GM18870 (cell line): ENCODE measurements around the gene PPTC7.
"Not testable (repeated sequence)": the region's sequence is repeated elsewhere in the genome, so short reads cannot be mapped to it uniquely, and the experiment has no call there.

Experiments used
- ATAC-seq: cut with Tn5 transposase; IDR thresholded peaks from one replicate; pipeline ENCODE4 v1.9.1; 2021; ENCODE audit warnings: moderate library complexity; ENCODE audit not compliant: unreplicated experiment

Gene PPTC7, protein sequence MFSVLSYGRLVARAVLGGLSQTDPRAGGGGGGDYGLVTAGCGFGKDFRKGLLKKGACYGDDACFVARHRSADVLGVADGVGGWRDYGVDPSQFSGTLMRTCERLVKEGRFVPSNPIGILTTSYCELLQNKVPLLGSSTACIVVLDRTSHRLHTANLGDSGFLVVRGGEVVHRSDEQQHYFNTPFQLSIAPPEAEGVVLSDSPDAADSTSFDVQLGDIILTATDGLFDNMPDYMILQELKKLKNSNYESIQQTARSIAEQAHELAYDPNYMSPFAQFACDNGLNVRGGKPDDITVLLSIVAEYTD

DNA sequence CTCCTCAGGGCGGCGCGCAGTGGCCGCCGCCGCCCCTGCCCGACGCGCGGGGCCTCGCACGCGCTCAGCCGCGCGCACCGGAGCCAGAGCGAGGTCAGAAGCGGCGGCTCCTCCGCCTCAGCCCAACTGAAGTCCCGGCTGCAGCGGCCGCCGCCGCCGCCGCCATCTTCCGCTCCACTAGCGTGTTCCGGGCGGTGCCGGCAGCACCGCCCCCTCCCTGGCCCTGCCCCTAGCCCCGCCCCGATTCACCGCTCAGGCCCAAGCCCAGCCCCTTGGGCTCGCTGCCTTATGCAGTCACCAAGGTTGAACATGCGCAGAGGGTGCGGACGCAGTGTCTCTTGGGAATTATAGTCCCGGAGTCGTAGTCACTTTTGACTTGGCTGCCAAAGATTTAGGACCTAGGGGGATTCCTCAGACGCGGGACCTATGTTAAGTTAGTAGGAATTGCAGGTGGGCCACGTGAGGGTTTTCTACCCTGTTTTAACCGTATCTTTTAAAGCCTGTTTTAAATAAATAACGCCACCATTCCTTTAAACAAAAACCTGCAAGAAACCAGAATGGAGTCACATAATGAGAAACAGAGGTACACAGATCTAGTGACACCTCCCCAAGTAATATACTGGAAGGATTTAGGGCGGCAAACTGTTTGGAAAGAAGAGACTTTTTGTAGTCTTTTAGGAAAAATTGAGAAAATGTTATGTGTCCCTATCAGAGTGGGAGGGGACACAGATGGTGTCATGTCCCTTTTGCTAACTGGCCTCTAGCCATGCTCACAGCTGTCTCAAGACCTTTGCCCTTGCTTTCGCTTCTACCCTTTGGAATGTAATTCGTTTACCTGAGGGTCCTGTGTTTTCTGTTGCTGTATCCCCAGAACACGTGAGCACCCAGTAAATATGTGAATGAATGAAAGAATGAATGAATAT is at the start of gene PPTC7:
PPTC7 (minus strand) TSS at position 182 of the 923 bp plus-strand sequence. CDS start 287 bp downstream, outside the sequence.
- ATAC-seq = peak; percentile 49

DNA sequence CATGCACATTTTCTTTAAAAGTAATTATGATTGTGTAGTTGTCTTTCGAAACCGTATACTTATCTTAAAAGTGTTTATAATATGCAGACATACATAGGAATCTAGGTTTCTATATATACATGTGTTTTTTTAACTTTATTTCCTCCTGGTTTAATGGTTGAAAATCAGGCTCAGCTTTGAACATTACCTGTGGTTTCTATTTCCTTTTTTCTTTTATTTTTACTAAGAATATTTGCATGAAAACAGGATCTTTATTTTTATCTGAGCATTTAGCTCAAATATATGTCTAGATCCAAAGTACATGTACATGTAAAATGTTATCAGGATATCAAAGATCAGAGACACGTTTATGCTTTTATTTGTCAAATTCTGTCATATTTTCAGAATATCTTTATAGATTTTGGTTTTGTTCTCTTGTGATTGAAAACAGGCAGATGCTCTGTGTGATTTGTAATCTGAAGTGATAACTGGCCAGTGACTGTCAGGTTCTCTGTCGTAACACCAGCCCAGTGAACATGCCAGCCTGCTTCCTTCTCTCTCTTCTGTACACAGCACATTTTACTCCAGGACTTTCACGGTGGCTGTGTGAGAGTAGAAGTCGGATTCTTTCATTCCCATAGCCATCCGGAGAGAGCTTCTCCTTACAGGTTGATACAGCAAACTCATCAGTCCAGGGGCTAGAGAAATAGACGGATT is 44.5 kb upstream of the PPTC7 start:
- ATAC-seq = no peak

DNA sequence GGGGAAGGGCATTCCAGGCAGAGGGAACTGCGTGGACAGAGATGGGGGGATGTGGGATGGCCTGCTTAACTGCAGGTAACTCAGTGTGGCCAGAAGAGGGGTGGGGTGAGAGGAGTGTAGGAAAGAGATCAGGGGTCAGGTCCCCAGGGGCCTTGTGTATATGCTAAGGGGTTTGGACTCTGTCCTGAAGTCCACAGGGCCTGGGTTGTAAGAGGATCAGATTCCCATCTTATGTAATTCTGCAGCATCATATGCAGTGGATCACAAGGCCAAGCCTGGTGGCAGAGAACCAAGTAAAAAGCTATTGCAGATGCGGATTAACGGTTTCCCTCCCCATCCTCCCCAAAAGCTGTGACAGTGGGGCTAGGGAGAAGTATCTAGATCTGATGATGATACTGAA is 39.5 kb upstream of the PPTC7 start:
- ATAC-seq = no peak

DNA sequence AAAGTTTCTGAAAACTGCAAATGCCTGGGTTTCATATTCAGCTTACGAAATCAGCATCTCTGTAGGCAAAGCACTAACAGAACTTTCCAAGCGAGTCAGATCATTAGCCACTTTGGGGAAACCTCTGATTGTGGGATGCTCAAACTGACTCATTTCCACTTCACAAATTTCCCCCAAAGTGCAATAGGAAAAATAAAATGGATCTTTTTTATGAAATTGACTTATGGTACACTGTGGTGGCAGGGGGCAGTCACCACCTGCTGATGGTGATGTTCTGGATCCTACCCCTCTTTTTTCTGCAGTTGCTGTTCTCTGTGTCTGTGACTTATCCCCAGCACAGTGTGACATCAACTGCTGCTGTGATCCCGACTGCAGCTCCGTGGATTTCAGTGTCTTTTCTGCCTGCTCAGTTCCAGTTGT is 36.4 kb upstream of the PPTC7 start:
- ATAC-seq = peak; percentile 43

DNA sequence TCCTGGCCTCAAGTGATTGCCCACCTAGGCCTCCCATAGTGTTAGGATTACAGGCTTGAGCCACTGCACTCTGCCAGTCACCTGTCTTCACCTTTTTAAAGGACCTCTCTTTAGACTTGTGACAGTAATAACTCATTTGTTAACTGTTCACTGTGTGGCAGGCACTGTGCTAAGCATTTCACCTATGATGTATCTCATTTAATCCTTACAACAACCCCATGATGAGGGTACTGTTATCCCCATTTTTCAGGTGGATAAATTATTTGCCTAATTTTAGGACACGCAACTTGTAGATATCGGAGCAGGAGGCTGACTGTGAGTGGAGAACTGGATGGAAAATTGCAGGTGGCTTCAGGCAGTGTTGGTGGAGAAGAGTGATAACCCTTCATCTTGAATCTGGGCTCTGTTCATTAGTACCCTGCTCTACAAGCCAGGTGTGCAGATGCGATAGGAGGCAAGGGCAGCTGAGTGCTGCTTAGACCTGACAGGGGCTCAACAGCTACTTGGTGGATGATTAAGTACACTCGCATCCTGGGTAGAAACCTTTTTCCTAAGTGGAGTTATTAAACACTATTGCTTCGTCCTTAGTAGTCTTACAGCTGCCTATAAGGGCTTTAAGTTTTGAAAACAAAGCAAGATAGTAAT is 33.5 kb upstream of the PPTC7 start:
- no peak for ATAC-seq

DNA sequence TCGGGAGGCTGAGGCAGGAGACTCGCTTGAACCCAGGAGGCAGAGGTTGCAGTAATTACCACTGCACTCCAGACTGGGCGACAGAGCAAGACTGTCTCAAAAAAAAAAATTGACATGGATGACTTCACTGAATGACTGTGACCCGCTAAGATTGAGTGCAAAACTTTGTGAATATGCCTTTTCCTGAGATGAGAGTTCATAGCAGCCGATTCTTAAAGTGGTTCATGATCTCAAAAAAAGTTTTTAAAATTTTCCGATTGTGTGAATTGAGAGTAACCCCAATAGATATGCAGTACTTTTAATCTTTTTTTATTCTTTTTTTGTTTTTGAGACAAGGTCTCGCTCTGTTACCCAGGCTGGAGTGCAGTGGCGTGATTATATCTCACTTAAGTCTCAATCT is 32.1 kb upstream of the PPTC7 start:
- no peak for ATAC-seq

DNA sequence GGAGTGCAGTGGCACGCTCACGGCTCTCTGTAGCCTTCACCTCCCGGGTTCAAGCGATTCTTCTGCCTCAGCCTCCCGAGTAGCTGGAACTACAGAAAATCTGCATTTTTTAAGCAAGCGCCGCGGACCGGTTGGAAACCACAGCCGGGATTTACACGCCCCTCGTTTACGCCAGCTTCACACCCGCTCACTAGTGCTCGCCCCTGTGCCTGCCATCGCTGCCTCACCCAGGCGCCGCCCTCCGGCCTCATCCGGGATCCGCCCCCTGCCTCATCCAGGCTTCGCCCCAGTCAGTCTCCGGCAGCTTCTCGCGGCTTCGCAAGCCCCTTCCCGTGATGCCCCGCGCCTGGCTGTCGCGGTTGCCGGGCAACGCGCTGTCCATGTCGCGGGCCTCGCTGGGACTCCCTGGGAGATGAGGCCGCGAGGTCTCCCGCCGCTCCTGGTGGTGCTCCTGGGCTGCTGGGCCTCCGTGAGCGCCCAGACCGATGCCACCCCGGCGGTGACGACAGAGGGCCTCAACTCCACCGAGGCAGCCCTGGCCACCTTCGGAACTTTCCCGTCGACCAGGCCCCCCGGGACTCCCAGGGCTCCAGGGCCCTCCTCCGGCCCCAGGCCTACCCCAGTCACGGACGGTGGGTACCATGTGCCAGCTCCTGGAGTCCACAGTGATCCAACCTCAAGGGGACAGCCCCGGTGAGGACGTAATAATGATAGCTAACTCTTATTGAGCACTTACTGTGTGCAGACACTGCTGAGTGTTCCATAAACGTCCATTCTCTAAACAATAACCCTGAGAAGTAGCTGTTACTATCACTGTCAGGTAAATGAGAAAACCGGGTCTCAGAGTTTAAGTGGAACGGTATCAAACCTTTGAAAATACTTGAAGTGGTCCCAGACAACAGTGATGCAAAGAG is 30.9 kb upstream of the PPTC7 start, which contains the start of gene TCTN1:
TCTN1 (plus strand) TSS at position 359 of the 914 bp plus-strand sequence; CDS start at position 413, 54 bp downstream.
- peak; percentile 81 for ATAC-seq

DNA sequence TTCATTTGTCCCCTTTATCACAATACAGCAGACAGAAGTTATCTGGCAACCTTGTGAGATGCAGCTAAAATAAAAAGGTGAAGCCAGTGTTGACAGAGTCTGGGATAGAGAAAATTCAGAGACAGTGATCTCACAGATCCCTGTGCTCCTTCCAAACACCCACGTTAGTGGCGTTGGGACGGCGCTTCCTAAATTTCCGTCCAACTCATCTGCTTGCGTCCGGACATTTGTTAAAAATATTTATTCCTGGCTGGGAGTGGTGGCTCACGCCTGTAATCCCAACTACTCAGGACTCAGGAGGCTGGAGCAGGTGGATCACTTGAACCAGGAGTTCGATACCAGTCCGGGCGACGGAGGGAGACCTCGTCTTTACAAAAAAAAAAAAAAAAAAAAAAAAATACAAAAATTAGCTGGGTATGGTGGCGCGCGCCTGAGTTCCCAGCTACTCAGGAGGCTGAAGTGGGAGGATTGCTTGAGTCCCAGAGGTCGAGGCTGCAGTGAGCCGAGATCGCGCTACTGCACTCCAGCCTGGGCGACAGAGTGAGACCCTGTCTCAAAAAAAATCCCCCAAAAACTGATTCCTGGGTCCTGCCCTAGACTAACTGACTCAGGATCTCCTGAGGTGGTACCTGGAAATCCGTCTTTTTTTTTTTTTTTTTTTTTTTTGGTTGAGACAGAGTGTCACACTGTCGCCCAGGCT is 30.1 kb upstream of the PPTC7 start:
- no peak for ATAC-seq

DNA sequence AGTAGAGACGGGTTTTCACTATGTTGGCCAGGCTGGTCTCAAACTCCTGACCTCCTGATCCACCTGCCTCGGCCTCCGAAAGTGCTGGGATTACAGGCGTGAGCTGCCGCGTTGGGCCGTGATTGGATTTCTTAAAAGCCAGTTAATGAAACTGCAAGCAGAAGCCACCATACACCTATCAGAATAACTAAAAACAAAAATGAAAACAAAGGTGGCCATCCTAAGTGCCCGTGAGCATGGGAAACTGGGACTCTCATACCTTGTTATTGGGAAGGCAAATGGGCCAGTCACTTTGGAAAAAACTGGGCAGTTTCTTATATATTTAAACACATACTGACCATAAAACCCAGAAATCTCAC is 23.1 kb upstream of the PPTC7 start:
- ATAC-seq = no peak

DNA sequence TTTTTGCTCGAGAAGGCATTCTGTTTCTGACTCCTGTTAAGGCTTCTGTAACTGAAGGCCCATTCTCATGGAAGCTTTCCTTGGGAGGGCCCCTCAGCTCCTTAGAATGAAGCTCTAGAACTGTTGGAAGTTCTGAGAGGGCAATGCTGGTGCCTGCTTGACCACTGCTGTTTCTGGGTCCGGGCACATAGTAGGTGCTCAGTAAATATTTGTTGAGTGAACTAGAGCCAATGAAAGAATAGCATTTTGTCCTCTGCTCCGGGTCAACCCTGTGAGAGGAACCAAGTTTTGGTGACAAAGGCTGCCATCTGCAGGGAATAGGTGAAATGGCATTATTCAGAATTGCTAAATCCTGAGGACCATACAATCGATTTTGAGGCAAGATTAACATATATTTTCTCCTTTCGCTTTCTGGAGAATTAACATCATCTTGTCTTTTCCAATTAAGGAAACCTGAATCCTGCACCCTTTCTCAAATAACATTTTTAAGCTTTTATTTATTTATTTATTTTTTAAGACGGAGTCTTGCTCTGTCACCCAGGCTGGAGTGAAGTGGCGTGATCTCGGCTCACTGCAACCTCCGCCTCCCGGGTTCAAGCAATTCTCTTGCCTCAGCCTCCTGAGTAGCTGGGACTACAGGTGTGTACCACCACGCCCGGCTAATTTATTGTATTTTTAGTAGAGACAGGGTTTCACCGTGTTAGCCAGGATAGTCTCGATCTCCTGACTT is 19.1 kb upstream of the PPTC7 start:
- not testable (repeated sequence) for ATAC-seq

DNA sequence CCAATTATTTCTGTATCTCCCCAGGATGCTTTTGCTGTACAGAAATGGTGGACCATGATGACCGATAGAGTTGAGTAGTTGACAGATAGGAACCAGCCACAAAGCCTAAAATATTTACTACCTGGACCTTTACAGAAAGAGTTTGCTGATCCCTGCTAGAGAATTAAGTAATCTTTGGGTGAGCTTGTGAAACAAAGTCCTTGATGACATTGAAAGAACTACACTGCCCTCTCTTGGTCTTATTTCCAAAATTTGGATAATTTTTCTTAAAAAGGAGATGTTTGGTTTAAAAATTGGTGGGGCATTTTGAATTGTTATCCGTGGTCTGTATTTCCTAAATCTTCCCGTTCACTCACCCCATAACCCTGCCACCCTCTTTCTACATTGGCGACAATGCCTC is 17.1 kb upstream of the PPTC7 start:
- no peak for ATAC-seq

DNA sequence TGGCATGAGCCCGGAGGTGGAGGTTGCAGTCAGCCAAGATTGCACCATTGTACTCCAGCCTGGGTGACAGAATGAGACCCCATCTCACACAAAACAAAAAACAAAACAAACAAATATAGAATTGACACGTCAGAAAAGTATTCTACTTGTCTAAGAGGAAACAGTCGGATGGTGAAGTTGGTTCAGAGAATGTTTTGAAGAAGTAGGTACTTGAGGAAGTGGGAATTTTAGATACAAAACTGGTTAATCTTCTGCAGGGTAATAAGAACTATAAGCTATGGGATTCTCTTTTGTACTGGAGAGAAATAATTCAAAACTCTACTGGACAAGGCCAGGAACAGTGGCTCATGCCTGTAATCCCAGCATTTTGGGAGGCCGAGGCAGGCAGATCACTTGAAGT is 16.2 kb upstream of the PPTC7 start:
- no peak for ATAC-seq

DNA sequence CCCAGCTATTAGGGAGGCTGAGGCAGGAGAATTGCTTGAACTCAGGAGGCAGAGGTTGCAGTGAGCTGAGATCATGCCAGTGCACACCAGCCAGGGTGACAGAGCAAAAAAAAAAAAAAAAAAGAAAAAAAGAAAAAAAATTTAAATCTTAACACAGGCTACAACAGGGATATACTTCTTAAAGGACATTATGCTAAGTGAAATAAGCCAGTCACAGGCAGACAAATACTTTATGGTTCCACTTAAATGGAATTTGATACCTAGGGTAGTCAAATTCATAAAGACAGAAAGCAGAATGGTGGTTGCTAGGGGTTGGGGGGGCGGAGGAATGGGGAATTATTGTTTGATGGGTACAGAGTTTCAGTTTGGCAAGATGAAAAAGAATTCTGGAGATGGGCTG is 14.8 kb upstream of the PPTC7 start:
- no peak for ATAC-seq

DNA sequence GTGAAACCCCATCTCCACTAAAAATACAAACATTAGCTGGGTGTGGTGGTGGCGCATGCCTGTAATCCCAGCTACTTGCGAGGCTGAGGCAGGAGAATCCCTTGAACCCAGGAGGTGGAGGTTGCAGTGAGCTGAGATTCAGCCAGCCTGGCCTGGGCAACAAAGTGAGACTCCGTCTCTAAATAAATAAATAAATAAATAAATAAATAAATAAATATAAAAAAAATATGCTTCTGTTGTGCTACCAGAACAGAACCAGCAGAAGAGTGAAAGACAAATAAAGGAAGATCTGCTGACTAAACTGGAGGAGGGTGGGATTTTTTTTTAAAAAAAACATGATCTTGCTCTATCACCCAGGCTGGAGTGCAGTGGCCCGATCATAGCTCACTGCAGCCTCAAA is 9.8 kb upstream of the PPTC7 start:
- ATAC-seq = not testable (repeated sequence)

DNA sequence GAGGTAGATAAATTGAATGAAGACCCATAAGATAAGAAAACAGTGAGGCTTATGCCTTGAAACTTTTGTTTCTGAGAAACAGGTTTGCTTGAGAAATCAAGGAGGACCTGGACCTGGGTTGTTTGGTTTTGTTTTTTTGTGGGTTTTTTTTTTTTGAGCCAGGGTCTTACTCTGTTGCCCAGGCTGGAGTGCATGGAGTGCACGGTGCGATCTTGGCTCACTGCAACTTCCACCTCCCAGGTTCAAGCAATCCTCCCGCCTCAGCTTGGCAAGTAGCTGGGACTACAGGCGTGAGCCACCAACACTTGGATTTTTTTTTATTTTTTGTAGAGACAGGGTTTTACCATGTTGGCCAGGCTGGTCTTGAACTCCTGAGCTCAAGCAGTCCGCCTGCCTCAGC is 9.0 kb upstream of the PPTC7 start:
- ATAC-seq = no peak

DNA sequence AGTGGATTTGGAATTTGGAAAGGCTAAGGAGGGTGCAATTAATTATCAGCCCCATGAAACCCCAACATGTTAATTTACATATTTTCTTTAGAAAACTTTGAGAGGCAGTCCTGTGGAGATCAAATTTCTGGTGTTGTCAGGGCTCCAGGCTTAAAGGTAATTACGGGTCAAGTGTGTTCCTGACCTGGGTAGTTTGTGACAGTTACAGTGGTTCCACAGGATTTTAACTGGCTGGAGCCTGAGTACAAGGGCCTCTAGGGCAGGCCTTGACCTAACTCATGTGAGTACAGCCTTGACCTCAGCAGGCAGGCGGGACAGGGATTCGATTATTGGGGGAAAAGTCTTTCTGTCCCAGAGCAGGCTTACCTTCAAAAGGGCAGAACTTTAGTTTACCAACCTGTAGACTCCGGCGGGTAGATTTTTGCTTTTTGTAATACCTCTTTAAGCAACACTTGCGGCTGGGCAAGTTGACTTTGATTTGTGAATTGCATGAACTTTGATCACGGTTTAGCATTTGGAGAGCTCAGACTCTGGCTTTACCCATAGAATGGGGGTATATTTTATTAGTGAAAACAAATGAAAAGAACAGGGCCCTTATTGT is 8.4 kb upstream of the PPTC7 start:
- no peak for ATAC-seq

DNA sequence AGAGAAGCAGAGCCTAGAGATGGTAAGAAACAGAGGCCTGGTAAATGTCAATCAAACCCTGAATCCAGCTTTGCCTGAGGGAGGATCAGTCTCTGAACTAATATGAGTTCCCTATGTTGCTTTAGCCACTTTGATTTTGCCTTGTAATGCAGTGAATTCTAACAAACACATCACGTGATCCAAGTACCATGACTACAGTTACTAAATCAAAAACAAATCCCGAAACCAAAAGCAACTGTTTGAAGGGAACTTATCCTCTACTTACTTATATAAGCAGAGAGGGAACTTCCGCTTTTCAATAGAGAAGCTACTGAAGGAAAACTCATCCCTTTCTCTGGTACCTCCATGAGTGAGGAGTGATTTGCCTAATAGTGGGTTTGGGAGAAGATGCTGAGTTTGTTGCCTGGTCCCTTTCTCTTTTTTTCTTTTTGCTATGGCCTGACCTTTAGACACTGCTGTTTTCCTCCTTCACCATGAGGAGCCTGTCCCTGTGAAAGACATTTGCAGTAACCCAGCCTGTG is 7.7 kb upstream of the PPTC7 start:
- ATAC-seq = peak; percentile 70

DNA sequence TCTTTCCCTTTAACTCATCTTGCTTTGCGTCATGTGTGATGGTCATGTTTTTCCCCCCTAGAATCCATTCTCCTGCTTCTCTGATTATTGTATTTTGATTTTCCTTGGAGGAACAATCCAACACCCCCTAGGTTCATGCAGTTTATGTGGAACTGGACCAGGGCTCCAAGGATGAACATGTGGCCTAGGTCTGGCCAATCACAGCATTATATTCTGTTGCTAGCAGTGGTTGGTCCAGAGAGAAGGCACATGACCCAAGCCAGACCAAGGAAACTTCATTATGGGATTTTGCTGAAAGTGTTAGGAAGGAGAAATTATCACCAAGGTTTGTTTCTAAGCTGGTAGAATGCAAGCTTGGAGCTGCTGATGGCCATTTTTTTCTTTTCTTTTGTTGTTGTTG is 6.9 kb upstream of the PPTC7 start:
- ATAC-seq = no peak
